DND-41 (cell line): ENCODE measurements around the gene ZFPM1.
"Not testable (repeated sequence)": the region's sequence is repeated elsewhere in the genome, so short reads cannot be mapped to it uniquely, and the experiment has no call there.

Experiments
- CTCF ChIP-seq: IDR thresholded peaks from 2 replicates; pipeline ENCODE4 v1.5.1; 2012; ENCODE audit warnings: borderline replicate concordance, low read length, moderate library complexity, mild to moderate bottlenecking; ENCODE audit not compliant: poor library complexity, severe bottlenecking; ENCODE audit errors: extremely low read depth
- EZH2 ChIP-seq: IDR thresholded peaks from 3 replicates; pipeline ENCODE4 v1.6.1; 2012; ENCODE audit warnings: borderline replicate concordance, low read depth, mild to moderate bottlenecking, moderate library complexity, low read length, inconsistent platforms; ENCODE audit not compliant: severe bottlenecking

GRCh38 chr16:88470396-88470680, 17.3 kb downstream of the ZFPM1 start:
- not testable (repeated sequence) for TF ChIP-seq CTCF, EZH2
